GM21786 (cell line): ENCODE results near the gene ODAM.
"Not testable (repeated sequence)": the region's sequence is repeated elsewhere in the genome, so short reads cannot be mapped to it uniquely, and the experiment has no call there.

Experiments
- ATAC-seq: cut with Tn5 transposase; IDR thresholded peaks from one replicate; pipeline ENCODE4 v1.9.1; 2021; ENCODE audit not compliant: unreplicated experiment

ODAM gene

DNA sequence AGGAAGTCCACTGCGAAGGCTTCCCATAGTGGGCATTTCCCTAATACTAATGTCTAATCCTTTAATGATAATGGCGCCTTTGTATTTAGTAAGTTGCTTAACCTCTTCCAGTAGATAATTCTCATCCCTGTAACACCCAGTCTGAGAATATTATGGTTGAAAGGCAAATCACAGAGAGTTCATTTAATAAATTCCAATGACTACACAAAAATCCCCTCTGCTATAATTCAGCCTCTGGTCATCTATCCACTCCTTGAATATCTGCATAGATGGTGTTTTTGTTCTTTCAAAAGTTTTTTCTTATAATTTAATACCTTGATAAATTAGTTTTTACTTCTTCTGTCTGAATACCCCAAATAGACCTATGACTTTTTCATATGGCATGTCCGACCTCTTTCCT lies 25.9 kb downstream of the ODAM start:
- ATAC-seq = not testable (repeated sequence)

DNA sequence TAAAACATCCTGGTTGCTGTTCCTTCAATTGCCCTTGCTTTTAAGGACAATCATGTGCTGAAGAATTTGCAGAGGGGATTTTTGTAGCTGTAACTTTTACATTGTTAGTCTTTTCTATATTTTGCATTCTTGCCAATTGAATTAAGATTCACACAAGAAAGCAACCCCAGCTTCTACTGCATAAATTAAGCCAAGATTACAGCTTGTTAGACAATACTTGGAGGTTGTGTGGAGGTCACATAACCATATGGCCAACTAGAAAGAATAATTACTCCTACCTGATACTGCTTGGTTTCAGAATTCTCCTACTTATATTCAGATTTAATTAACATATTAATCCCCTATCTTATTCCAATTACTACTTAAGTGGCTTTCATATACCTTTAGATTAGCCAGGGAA lies 26.3 kb downstream of the ODAM start:
- not testable (repeated sequence) for ATAC-seq

DNA sequence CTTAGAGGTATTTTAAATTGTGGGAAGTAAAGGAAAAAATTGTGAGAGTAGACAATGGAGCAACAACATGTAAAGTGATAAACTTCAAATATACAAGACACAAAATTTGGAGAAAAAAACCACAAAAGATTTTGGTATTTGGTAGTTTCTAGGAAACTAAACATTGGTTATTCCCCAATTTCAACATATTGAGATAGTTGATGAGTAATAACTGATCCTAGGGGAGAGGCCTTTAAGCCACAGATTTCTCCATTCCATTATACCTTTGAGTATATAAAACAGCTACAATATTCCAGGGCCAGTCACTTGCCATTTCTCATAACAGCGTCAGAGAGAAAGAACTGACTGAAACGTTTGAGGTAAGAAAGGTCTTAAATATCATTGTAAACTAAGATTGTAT lies 30.3 kb downstream of the ODAM start, which contains the start of gene FDCSP:
Gene FDCSP, plus strand, starts transcription at position 301 of the 400 bp plus-strand sequence. CDS start 5,071 bp downstream, outside the sequence.
- ATAC-seq = no peak

DNA sequence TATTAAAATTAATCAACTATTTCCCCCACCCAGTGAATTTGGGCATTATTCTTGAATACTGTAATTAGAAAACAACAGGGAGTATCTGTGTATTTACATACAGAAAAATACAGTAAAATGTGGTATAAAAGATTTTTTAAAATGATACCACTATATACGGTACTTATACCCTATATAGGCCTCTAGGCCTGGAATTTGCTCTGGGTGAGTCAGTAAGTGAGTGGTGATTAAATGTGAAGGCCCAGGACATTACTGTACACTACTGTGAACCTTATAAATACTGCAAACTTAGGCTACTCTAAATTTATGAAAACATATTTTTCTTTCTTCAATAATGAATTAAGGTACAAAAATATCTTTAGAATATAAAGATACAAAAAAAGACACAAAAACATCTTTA lies 40.6 kb downstream of the ODAM start:
- no peak for ATAC-seq

DNA sequence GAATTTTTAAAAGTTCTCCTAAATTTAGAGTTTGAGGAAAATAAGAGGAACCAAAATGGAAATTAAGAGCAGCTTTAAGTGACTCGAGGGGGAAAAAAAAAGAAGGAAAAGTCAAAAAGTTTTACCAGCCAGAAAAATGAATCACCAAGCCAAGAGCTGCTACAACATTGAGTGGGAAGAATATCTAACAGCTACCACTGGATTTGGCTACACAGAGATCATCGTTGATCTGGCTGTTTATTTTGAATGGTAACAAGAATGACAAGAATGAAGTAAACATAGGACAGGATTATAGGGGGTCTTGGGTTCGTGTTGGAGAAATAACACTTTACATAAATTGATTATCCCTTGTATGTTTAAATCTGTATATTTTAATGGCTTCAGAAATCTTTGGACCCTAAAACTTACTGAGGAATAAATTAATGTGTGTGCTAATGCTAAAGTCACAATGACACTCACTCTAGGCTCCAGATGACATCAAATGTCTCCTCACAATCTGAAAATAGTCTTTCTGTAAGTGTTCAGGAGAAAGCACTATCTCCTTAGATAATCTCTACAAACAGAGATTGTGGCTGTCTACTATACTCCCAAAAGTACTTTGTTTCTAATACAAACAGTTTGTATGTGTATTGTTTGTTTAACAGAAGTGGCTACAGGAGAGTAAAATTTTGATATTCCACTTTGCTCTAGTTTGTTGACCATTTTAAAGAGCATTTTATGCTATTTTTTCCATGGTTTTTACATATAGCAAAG lies 43.8 kb downstream of the ODAM start:
- ATAC-seq = no peak

DNA sequence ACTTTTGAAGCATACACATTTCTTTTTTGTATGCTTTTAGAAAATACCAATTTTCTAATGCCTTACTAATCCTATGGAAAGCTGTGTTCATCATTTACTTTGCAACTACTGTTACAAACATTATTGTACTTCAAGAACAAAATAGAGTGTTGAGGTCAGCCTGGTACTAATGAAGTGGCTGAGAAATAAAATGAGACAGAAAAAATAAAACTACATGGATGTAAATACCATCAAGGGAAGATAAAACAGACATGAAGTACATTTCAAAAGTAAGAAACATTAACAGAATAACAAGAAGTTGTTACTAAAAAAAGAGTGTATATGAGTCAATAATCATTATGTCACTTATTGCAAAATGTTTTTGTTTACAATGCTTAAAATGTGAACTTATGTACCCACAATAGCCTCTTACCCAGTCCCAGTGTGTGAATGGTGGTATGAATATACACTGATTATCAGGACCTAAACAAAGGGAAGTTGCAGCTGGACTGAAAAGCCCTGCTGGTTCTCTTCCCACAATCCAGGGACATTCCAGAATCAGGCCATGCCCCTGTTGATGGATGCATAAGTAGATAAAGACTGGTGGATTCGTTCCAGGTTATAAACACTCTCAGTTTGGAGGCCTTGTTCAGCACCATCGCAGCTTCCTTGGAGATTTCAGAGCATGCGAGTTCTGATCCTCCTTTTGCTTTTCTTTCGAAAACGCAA lies 44.5 kb downstream of the ODAM start:
- no peak for ATAC-seq

DNA sequence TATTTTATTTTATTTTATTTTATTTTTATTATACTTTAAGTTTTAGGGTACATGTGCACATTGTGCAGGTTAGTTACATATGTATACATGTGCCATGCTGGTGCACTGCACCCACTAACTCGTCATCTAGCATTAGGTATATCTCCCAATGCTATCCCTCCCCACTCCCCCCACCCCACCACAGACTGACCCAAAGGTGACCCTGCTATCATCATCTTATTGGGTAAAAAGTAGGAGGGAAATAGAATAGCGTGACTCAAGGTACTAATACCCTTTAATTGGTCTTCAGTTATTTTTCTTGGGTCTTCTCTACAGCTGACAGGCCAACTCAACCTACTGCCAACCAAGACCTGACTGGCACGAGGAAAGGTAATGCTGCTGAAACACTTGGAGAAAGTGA lies 46.8 kb downstream of the ODAM start, which contains the start of gene CSN3:
Gene CSN3, plus strand, starts transcription at position 301 of the 400 bp plus-strand sequence. CDS start 2,223 bp downstream, outside the sequence.
- not testable (repeated sequence) for ATAC-seq

DNA sequence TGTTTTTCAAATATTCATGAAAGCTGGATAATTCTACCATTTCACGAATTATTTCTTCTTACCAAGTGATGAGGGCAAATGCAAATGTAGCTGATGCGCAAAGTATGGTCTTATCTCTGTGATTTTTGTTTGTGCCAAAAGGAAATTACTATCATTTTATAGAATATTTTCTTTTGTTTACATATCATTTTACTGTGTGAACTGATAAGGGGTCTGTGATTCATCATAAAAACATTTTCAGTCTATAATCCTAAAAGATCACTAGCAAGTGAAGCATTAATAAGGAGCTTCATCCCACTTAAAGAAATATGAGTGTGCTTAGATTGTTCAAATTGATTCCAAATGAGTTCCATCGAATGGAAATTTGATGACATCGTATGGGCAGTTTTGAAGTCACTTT lies 47.6 kb downstream of the ODAM start:
- ATAC-seq = no peak

DNA sequence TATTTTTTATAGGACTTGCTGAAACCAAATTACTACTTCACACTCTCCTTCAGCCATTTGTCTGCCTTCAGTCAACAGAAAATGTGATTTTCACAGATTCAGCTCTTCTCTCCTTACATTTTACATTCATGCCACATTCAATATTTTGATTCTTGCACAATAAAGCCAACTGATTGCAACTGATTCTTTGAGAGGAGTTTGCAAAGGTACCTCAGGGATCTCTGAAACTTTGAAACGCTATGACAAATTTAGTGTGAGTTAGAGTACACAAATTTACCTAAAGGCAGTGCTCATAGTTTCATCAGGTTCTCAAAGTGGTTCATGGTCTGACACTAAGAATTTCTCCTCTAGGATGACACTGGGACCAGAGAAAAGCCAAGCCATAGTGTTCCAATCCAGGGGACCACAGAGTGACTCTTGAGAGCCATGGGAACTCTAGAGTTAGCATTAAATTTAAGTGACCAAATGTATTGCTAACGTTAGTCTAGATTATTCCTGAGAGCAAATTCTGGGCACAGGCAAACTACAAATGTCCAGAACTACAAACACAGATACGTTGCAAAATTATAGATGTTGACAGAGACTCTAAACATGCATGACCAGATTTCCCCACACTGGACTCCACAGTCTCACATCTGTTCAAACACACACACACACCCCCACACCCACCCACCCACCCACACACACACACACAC lies 55.9 kb downstream of the ODAM start:
- no peak for ATAC-seq

DNA sequence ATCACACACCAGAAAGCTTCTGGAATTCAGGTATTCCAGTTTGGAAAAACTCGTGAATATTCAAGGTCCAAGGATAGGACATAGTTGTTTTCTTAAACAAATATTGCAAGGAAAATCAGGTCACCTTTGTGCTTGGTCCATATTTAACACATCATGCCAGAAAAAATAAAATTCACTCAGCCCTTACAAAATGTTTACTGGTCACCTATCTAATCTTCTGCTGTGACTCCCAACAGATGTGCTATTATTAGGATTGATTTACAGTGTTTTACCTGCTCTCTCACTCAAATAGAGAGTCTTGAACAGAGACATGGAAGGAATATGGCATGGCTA lies 56.4 kb downstream of the ODAM start:
- ATAC-seq = no peak
